ENCODE data around the gene CREB5. TPM values are rescaled to one million over a fixed set of nuclear protein-coding genes. Genes with fewer than 3 reads are reported as not detected.

Gene CREB5
- total and polyA plus RNA-seq, 2 of the 8 experiments (the other 6 are each of a cell fraction or from before 2014, with no cell fraction given): 2.4 to 2.7 TPM

- H2BK15ac ChIP-seq (ENCODE audit: low read length): no peak overlapping the region
- no peak for TF ChIP-seq KDM4A (IDR thresholded peaks at IDR 0.05; ENCODE audit: low read depth, low read length, severe bottlenecking)
- no peak for TF ChIP-seq BRCA1 (IDR thresholded peaks at IDR 0.05; ENCODE audit: low read depth, low read length)
- no peak for TF ChIP-seq CBX5 (IDR thresholded peaks at IDR 0.05; ENCODE audit: low read depth, low read length)
- TF ChIP-seq, protein P1, sequence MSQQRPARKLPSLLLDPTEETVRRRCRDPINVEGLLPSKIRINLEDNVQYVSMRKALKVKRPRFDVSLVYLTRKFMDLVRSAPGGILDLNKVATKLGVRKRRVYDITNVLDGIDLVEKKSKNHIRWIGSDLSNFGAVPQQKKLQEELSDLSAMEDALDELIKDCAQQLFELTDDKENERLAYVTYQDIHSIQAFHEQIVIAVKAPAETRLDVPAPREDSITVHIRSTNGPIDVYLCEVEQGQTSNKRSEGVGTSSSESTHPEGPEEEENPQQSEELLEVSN (IDR thresholded peaks at IDR 0.05): no peak
- no peak for TF ChIP-seq HDAC2 (IDR thresholded peaks at IDR 0.05; ENCODE audit: borderline replicate concordance in 1 of 2, low read depth in 2 of 2, low read length in 2 of 2)
- no peak for TF ChIP-seq MAX (IDR thresholded peaks at IDR 0.05)
- TF ChIP-seq TCF12 (IDR thresholded peaks at IDR 0.05; ENCODE audit: low read depth, low read length): no peak
- TF ChIP-seq KDM1A (IDR thresholded peaks at IDR 0.05; ENCODE audit: borderline replicate concordance, low read length): no peak
- CTCF ChIA-PET (ENCODE audit: partially characterized antibody): interaction anchor here (0.7 to 1.7 kb wide), 6 partner anchors 15 to 197 kb away, joined by 3 to 6 read pairs (median 4); partner anchors contain the start of gene CREB5
- H3K9ac ChIP-seq (replicated peaks in 1 of 4; ENCODE audit: extremely low read depth in 1 of 4, low read depth in 3 of 4, low read length in 3 of 4): no peak overlapping the region; a peak in 1 of 7 replicates
- no peak overlapping the region for H3K14ac ChIP-seq (ENCODE audit: insufficient read length)
- H4K8ac ChIP-seq (ENCODE audit: extremely low read depth, insufficient read depth, low read length): no peak overlapping the region
- H3K36me3 ChIP-seq (ENCODE audit: control insufficient read depth in 2 of 4, insufficient read depth in 4 of 4, low read length in 3 of 4): no peaks in the 10 kb centered on the region
- no peak overlapping the region for H2BK5ac ChIP-seq (ENCODE audit: low read depth, low read length)
- H3K27me3 ChIP-seq (replicated peaks in 1 of 4; ENCODE audit: control insufficient read depth in 3 of 4, extremely low read depth in 1 of 4, insufficient read depth in 3 of 4, low read length in 3 of 4): no peaks in the 10 kb centered on the region
- WGBS, 2 experiments (ENCODE audit: extremely low coverage in 1 of 2, insufficient coverage in 1 of 2, insufficient read length in 1 of 2, insufficient replicate concordance in 2 of 2, low coverage in 1 of 2, low lambda C conversion rate in 2 of 2, missing lambda C conversion rate in 1 of 2): 61% methylated on average over 3 of the region's 3 CpGs; no CpG with 5 or more reads in 1 of the 2 experiments
- H2BK120ac ChIP-seq (replicated peaks; ENCODE audit: low read depth, low read length): no peak overlapping the region
- H3K4me2 ChIP-seq (ENCODE audit: insufficient read depth in 1 of 2, low read depth in 2 of 2, low read length in 2 of 2): no peak overlapping the region
- POLR2A ChIA-PET (ENCODE audit: partially characterized antibody): no interaction called here
- no peak overlapping the region for H3K56ac ChIP-seq (replicated peaks; ENCODE audit: insufficient read length, low read depth, low read length)
- H2BK20ac ChIP-seq (ENCODE audit: low read length): peak overlapping the region; percentile 48; the same call in 1 of the 2 replicates
- H3K23ac ChIP-seq (ENCODE audit: insufficient read length): no peak overlapping the region
- no peak overlapping the region for H3K4ac ChIP-seq (replicated peaks; ENCODE audit: insufficient read length, low read depth, low read length)
- no peak for DNase-seq (ENCODE audit: low read depth in 1 of 2, low spot score in 2 of 2)
- no peak overlapping the region for H3K18ac ChIP-seq (ENCODE audit: extremely low read depth, low read length)
- no peak overlapping the region for H4K5ac ChIP-seq (ENCODE audit: insufficient read length, low read depth, low read length)
- H3K4me3 ChIP-seq (ENCODE audit: extremely low read depth in 1 of 4, insufficient read depth in 2 of 4, low read depth in 3 of 4, low read length in 4 of 4): no peak overlapping the region
- no peak for FAIRE-seq
- H4K20me1 ChIP-seq (replicated peaks in 1 of 2; ENCODE audit: control insufficient read depth in 1 of 2, insufficient read depth in 2 of 2, low read length in 2 of 2): no peaks in the 10 kb centered on the region
- H3K4me1 ChIP-seq (replicated peaks in 1 of 4; ENCODE audit: control insufficient read depth in 3 of 4, insufficient read depth in 4 of 4, low read length in 3 of 4): peaks cover 0 to 2% (median 0%) of the 10 kb centered on the region in 4 experiments; a peak in 1 of 7 replicates
- H3K79me2 ChIP-seq (ENCODE audit: control insufficient read depth in 1 of 2, insufficient read depth in 2 of 2, low read length in 2 of 2): no peaks in the 10 kb centered on the region
- H2AK5ac ChIP-seq (ENCODE audit: low read depth, low read length): no peak overlapping the region
- H4K91ac ChIP-seq (replicated peaks; ENCODE audit: insufficient read length, low read length): no peak overlapping the region
- H2AFZ ChIP-seq (ENCODE audit: low read length): no peak overlapping the region
- no peak overlapping the region for H3K27ac ChIP-seq (ENCODE audit: low read depth, low read length)
- no peaks in the 10 kb centered on the region for H3K9me3 ChIP-seq (ENCODE audit: insufficient read depth in 2 of 2, low read depth in 1 of 2, low read length in 1 of 2)
- no peaks in the 10 kb centered on the region for H3K79me1 ChIP-seq (ENCODE audit: low read depth, low read length)
- no peaks in the 10 kb centered on the region; the same call in 1 of the 2 replicates for H3K23me2 ChIP-seq (ENCODE audit: low read depth, low read length)
- no peak overlapping the region for H2BK12ac ChIP-seq (ENCODE audit: low read depth, low read length)
Observed at GRCh38 chr7:28609608-28610007, 197.3 kb downstream of the CREB5 start.
